OCI-LY3 (cell line): ENCODE measurements around the gene HCK.
A peak's percentile ranks its signal among the peaks of the same experiment; 100 is the strongest.

Source experiments
- H2AFZ ChIP-seq: fragments of 200-600, 300-600 bp; shearing (Covaris generic); 2 replicates; pipeline ENCODE4 v1.6.0; 2014; ENCODE audit warnings: antibody characterized with exemption, low read depth, low read length
- H3K27ac ChIP-seq: fragments of 200-600, 300-600 bp; sonication (generic); 2 replicates; pipeline ENCODE4 v1.5.1; 2014; ENCODE audit warnings: mild to moderate bottlenecking, low read length, moderate library complexity, mixed read lengths
- H3K27me3 ChIP-seq: fragments of 200-600, 300-600 bp; sonication (generic); 2 replicates; pipeline ENCODE4 v1.6.1; 2014; ENCODE audit warnings: low read depth, low read length, mixed read lengths
- H3K36me3 ChIP-seq: fragments of 200-600, 300-600 bp; sonication (generic); replicated peaks from 2 replicates; pipeline ENCODE3; 2014; ENCODE audit warnings: low read depth, low read length, mixed read lengths
- H3K4me1 ChIP-seq: fragments of 300-600, 200-600 bp; sonication (generic); 2 replicates; pipeline ENCODE4 v1.6.1; 2014; ENCODE audit warnings: low read length, mixed read lengths
- H3K4me2 ChIP-seq: fragments of 200-600, 300-600 bp; sonication (generic); 2 replicates; pipeline ENCODE4 v1.6.1; 2014; ENCODE audit warnings: low read length, mixed read lengths
- H3K4me3 ChIP-seq: fragments of 300-600, 200-600 bp; sonication (generic); 2 replicates; pipeline ENCODE4 v1.5.1; 2014; ENCODE audit warnings: antibody characterized with exemption, mild to moderate bottlenecking, low read length, moderate library complexity
- H3K79me2 ChIP-seq: fragments of 300-600, 200-600 bp; shearing (Covaris generic); 2 replicates; pipeline ENCODE4 v1.6.1; 2014; ENCODE audit warnings: mild to moderate bottlenecking, low read length, mixed read lengths
- H3K9ac ChIP-seq: fragments of 300-600, 200-600 bp; shearing (Covaris generic); 2 replicates; pipeline ENCODE4 v1.6.0; 2014; ENCODE audit warnings: mild to moderate bottlenecking, low read length, moderate library complexity
- H3K9me3 ChIP-seq: fragments of 200-600, 300-600 bp; shearing (Covaris generic); 2 replicates; pipeline ENCODE4 v1.6.1; 2014; ENCODE audit warnings: low read length, mixed read lengths; ENCODE audit not compliant: insufficient read depth
- H4K20me1 ChIP-seq: fragments of 200-600, 300-600 bp; sonication (generic); 2 replicates; pipeline ENCODE4 v1.6.1; 2016; ENCODE audit warnings: low read length, mixed read lengths; ENCODE audit not compliant: insufficient read depth
- CTCF ChIP-seq: fragments of 200-600, 300-600 bp; sonication (generic); IDR thresholded peaks from 2 replicates; pipeline ENCODE4 v1.5.1; 2014; ENCODE audit warnings: antibody characterized with exemption, low read length, low read depth
- EZH2phosphoT487 ChIP-seq: fragments of 200-600 bp; shearing (Covaris generic); IDR thresholded peaks from 2 replicates; pipeline ENCODE4 v1.6.1; 2018; ENCODE audit warnings: antibody characterized with exemption, mixed run types, low read depth

The HCK gene

DNA sequence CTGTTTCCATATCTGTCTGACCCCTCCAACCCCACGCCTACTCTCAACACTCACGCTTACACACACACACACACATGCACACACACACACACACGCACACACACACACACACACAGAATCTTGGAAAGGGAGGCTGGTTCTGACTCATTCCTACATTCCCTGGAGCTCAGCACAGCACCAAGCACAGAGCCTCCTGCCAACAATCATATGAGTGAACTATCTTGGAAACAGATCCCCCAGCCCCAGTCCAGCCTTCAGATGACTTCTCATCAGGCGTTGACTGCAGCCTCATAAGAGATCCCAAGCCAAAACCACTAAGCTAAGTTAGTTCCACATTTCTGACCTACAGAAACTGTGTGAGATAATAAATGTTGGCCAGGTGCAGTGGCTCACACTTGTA is 14.1 kb upstream of the HCK start:
- H3K4me1 ChIP-seq, result peaks cover 98% of the 10 kb centered on the region
- H3K4me2 ChIP-seq, result peak overlapping the region; percentile 2; the same call in 1 of the 2 replicates
- H4K20me1 ChIP-seq, result no peaks in the 10 kb centered on the region
- H3K9me3 ChIP-seq, result peaks cover 16% of the 10 kb centered on the region; the same call in 1 of the 2 replicates
- peaks cover 16% of the 10 kb centered on the region for H3K36me3 ChIP-seq
- peaks cover 17% of the 10 kb centered on the region for H3K79me2 ChIP-seq
- peak overlapping the region; percentile 2; the same call in 1 of the 2 replicates for H3K9ac ChIP-seq
- no peak overlapping the region for H2AFZ ChIP-seq
- TF ChIP-seq CTCF (no peak), EZH2phosphoT487 (no peak)
- H3K4me3 ChIP-seq, result no peak overlapping the region
- peak overlapping the region; percentile 94 for H3K27ac ChIP-seq
- H3K27me3 ChIP-seq, result no peaks in the 10 kb centered on the region

GRCh38 chr20:32040142-32040953 is 11.7 kb upstream of the HCK start:
- Histone ChIP-seq H3K9ac (peak overlapping the region; percentile 74), H3K4me3 (peak overlapping the region; percentile 61), H3K4me2 (peak overlapping the region; percentile 81), H3K27me3 (no peaks in the 10 kb centered on the region), H4K20me1 (no peaks in the 10 kb centered on the region), H3K9me3 (peaks cover 16% of the 10 kb centered on the region; the same call in 1 of the 2 replicates), H3K79me2 (peaks cover 17% of the 10 kb centered on the region), H3K4me1 (peaks cover 81% of the 10 kb centered on the region), H3K27ac (peak overlapping the region; percentile 94), H2AFZ (no peak overlapping the region), H3K36me3 (peaks cover 22% of the 10 kb centered on the region)
- TF ChIP-seq EZH2phosphoT487 (no peak), CTCF (no peak)

DNA sequence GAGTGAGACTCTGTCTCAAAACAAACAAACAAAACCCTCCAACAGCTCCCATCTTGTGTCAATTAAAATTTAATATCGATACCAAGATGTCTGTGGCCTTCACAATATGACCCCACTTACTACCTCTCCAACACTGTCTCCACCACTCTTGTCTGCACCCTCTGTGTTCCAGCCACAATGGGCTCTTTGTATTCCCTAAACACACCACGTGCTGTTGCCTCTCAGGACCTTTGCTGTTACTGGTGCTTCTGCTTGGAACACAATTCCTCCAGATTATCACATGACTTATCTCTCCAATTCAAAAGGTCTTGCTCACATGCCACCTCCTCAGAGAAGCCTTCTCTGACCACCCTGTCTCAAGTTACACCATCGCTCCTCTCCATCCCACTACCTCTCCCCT is 6.0 kb upstream of the HCK start:
- Histone ChIP-seq H3K79me2 (peaks cover 13% of the 10 kb centered on the region), H3K36me3 (peaks cover 7% of the 10 kb centered on the region), H3K27ac (no peak overlapping the region), H3K4me3 (no peak overlapping the region), H3K9me3 (no peaks in the 10 kb centered on the region), H3K9ac (no peak overlapping the region), H4K20me1 (no peaks in the 10 kb centered on the region), H3K4me2 (no peak overlapping the region), H3K27me3 (no peaks in the 10 kb centered on the region), H3K4me1 (peaks cover 39% of the 10 kb centered on the region), H2AFZ (no peak overlapping the region)
- TF ChIP-seq EZH2phosphoT487 (no peak), CTCF (no peak)

- Histone ChIP-seq H2AFZ (no peak overlapping the region), H3K27ac (peak overlapping the region; percentile 91), H3K4me1 (peaks cover 31% of the 10 kb centered on the region), H3K36me3 (peaks cover 21% of the 10 kb centered on the region), H3K4me2 (peak overlapping the region; percentile 95), H3K9ac (peak overlapping the region; percentile 100; the same call in 1 of the 2 replicates), H3K27me3 (no peaks in the 10 kb centered on the region), H3K4me3 (peak overlapping the region; percentile 94; the same call in 1 of the 2 replicates), H3K79me2 (peaks cover 39% of the 10 kb centered on the region), H4K20me1 (peaks cover 15% of the 10 kb centered on the region), H3K9me3 (no peaks in the 10 kb centered on the region)
- TF ChIP-seq CTCF (no peak), EZH2phosphoT487 (no peak)
These were observed 1.7 kb upstream of the HCK start for GRCh38 chr20:32050324-32050841.
